ENCODE measurements around the gene APLP1.
"Not testable (repeated sequence)": the region's sequence is repeated elsewhere in the genome, so short reads cannot be mapped to it uniquely, and the experiment has no call there.

APLP1 gene

GRCh38 chr19:35851213-35852028 lies 17.0 kb upstream of the APLP1 start:
- DNase-seq (ENCODE audit: low read depth, low spot score), result no peak
- no peak overlapping the region for H3K27ac ChIP-seq

- no peak within 1 kb of the TSS for H3K27ac ChIP-seq
- DNase-seq (ENCODE audit: low read depth, low spot score), result no peak
Measured at GRCh38 chr19:35852029-35852780, 16.2 kb upstream of the APLP1 start, which contains the start of gene NPHS1. TSS of gene NPHS1 (minus strand) at chr19:35852504. CDS start at chr19:35851837, 667 bp downstream.

GRCh38 chr19:35853038-35853756 lies 15.2 kb upstream of the APLP1 start:
- no peak for DNase-seq (ENCODE audit: low read depth, low spot score)
- H3K27ac ChIP-seq, result no peak overlapping the region

GRCh38 chr19:35856546-35857149 lies 11.7 kb upstream of the APLP1 start, which contains the start of gene KIRREL2:
TSS of gene KIRREL2 (plus strand) at chr19:35856911. CDS start at chr19:35857120, 209 bp downstream.
- no peak within 1 kb of the TSS for H3K27ac ChIP-seq
- DNase-seq (ENCODE audit: low read depth, low spot score), result no peak

- no peak for DNase-seq (ENCODE audit: low read depth, low spot score)
- H3K27ac ChIP-seq, result no peak overlapping the region
Measured at GRCh38 chr19:35858311-35858710, 10.1 kb upstream of the APLP1 start.

- DNase-seq (ENCODE audit: low read depth, low spot score), result no peak
- no peak overlapping the region for H3K27ac ChIP-seq
Measured at GRCh38 chr19:35859414-35859813, 9.0 kb upstream of the APLP1 start.

- DNase-seq (ENCODE audit: low read depth, low spot score), result no peak
- no peak overlapping the region for H3K27ac ChIP-seq
Measured at GRCh38 chr19:35860436-35860817, 7.9 kb upstream of the APLP1 start.

GRCh38 chr19:35860818-35861639 lies 7.3 kb upstream of the APLP1 start:
- H3K27ac ChIP-seq, result no peak overlapping the region
- no peak for DNase-seq (ENCODE audit: low read depth, low spot score)

GRCh38 chr19:35861640-35862160 lies 6.7 kb upstream of the APLP1 start:
- no peak overlapping the region for H3K27ac ChIP-seq
- no peak for DNase-seq (ENCODE audit: low read depth, low spot score)

- H3K27ac ChIP-seq, result no peak overlapping the region
- DNase-seq (ENCODE audit: low read depth, low spot score), result no peak
Measured at GRCh38 chr19:35862528-35862927, 5.8 kb upstream of the APLP1 start.

GRCh38 chr19:35863018-35863417 lies 5.4 kb upstream of the APLP1 start:
- no peak for DNase-seq (ENCODE audit: low read depth, low spot score)
- no peak overlapping the region for H3K27ac ChIP-seq

- no peak overlapping the region for H3K27ac ChIP-seq
- DNase-seq (ENCODE audit: low read depth, low spot score), result no peak
Measured at GRCh38 chr19:35868823-35869326, 501 bp downstream of the APLP1 start.

- DNase-seq (ENCODE audit: low read depth, low spot score), result peak; percentile 20
Measured at GRCh38 chr19:35869327-35870123, 1.2 kb downstream of the APLP1 start.

GRCh38 chr19:35870124-35870736 lies 1.9 kb downstream of the APLP1 start:
- H3K27ac ChIP-seq; DNase-seq (ENCODE audit: low read depth, low spot score): not testable (repeated sequence)

More at GRCh38 chr19:35869327-35870123, 1.2 kb downstream of the APLP1 start:
- H3K27ac ChIP-seq, result no peak overlapping the region

- no peak for DNase-seq (ENCODE audit: low read depth, low spot score)
- no peak overlapping the region for H3K27ac ChIP-seq
Measured at GRCh38 chr19:35870798-35871197, 2.4 kb downstream of the APLP1 start.

GRCh38 chr19:35871611-35872010 lies 3.2 kb downstream of the APLP1 start:
- no peak for DNase-seq (ENCODE audit: low read depth, low spot score)
- no peak overlapping the region for H3K27ac ChIP-seq

- DNase-seq (ENCODE audit: low read depth, low spot score), result no peak
Measured at GRCh38 chr19:35872180-35872579, 3.8 kb downstream of the APLP1 start.

More at GRCh38 chr19:35872180-35872579, 3.8 kb downstream of the APLP1 start:
- no peak overlapping the region for H3K27ac ChIP-seq
